ENCODE data around the gene ILRUN. TPM values are rescaled to one million over a fixed set of nuclear protein-coding genes. Genes with fewer than 3 reads are reported as not detected.
"Not testable (repeated sequence)": the region's sequence is repeated elsewhere in the genome, so short reads cannot be mapped to it uniquely, and the experiment has no call there.

The ILRUN gene
- total and polyA plus RNA-seq, 2 of the 8 experiments (the other 6 are each of a cell fraction or from before 2014, with no cell fraction given): 39.2 to 81.2 TPM

DNA sequence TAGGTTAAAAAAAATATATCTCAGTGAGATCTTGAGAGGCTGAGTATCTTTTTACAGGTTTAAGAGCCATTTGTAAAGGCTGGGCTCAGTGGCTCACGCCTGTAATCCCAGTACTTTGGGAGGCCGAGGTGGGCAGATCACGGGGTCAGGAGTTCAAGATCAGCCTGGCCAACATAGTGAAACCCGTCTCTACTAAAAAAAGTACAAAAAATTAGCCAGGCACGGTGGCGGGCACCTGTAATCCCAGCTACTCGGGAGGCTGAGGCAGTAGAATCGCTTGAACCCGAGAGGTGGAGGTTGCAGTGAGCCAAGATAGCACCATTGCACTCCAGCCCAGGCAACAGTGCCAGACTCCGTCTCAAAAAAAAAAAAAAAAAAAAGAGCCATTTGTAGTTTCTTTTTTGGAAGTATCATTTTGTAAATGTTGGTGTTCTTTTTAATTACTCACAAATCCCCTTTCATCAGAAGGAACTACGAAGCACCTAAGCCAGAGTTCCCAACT, 40.6 kb downstream of the ILRUN start:
- H3K79me1 ChIP-seq (ENCODE audit: low read depth, low read length); H3K9ac ChIP-seq (replicated peaks in 1 of 4; ENCODE audit: extremely low read depth in 1 of 4, low read depth in 3 of 4, low read length in 3 of 4): not testable (repeated sequence)

More for the DNA sequence above, 40.6 kb downstream of the ILRUN start:
- H3K56ac ChIP-seq (replicated peaks; ENCODE audit: insufficient read length, low read depth, low read length); FAIRE-seq; H2BK120ac ChIP-seq (replicated peaks; ENCODE audit: low read depth, low read length); H2AK5ac ChIP-seq (ENCODE audit: low read depth, low read length); H4K8ac ChIP-seq (ENCODE audit: extremely low read depth, insufficient read depth, low read length); H2BK15ac ChIP-seq (ENCODE audit: low read length); H3K27ac ChIP-seq (ENCODE audit: low read depth, low read length); H3K9me3 ChIP-seq (ENCODE audit: insufficient read depth in 2 of 2, low read depth in 1 of 2, low read length in 1 of 2); H4K91ac ChIP-seq (replicated peaks; ENCODE audit: insufficient read length, low read length); H2AFZ ChIP-seq (ENCODE audit: low read length); DNase-seq (ENCODE audit: low read depth in 1 of 2, low spot score in 2 of 2); H3K4me2 ChIP-seq (ENCODE audit: insufficient read depth in 1 of 2, low read depth in 2 of 2, low read length in 2 of 2); H3K14ac ChIP-seq (ENCODE audit: insufficient read length); H2BK20ac ChIP-seq (ENCODE audit: low read length); H3K4me3 ChIP-seq (ENCODE audit: extremely low read depth in 1 of 4, insufficient read depth in 2 of 4, low read depth in 3 of 4, low read length in 4 of 4); H2BK12ac ChIP-seq (ENCODE audit: low read depth, low read length); H3K18ac ChIP-seq (ENCODE audit: extremely low read depth, low read length); H4K5ac ChIP-seq (ENCODE audit: insufficient read length, low read depth, low read length); H4K20me1 ChIP-seq (replicated peaks in 1 of 2; ENCODE audit: control insufficient read depth in 1 of 2, insufficient read depth in 2 of 2, low read length in 2 of 2); H3K23me2 ChIP-seq (ENCODE audit: low read depth, low read length); H3K4me1 ChIP-seq (replicated peaks in 1 of 4; ENCODE audit: control insufficient read depth in 3 of 4, insufficient read depth in 4 of 4, low read length in 3 of 4); H3K36me3 ChIP-seq (ENCODE audit: control insufficient read depth in 2 of 4, insufficient read depth in 4 of 4, low read length in 3 of 4); H3K27me3 ChIP-seq (replicated peaks in 1 of 4; ENCODE audit: control insufficient read depth in 3 of 4, extremely low read depth in 1 of 4, insufficient read depth in 3 of 4, low read length in 3 of 4); H3K4ac ChIP-seq (replicated peaks; ENCODE audit: insufficient read length, low read depth, low read length); H2BK5ac ChIP-seq (ENCODE audit: low read depth, low read length); H3K23ac ChIP-seq (ENCODE audit: insufficient read length): not testable (repeated sequence)
- ChIA-PET CTCF (ENCODE audit: partially characterized antibody) (interaction anchor here (1.0 kb wide), 1 partner anchor 18 kb away, joined by 3 read pairs; no protein-coding TSS in a partner anchor), POLR2A (ENCODE audit: partially characterized antibody) (interaction anchor here (1.4 kb wide), 1 partner anchor 12 kb away, joined by 3 read pairs; no protein-coding TSS in a partner anchor)
- WGBS, 2 experiments (ENCODE audit: extremely low coverage in 1 of 2, insufficient coverage in 1 of 2, insufficient read length in 1 of 2, insufficient replicate concordance in 2 of 2, low coverage in 1 of 2, low lambda C conversion rate in 2 of 2, missing lambda C conversion rate in 1 of 2): 90% methylated on average over 10 of the region's 11 CpGs; no CpG with 5 or more reads in 1 of the 2 experiments
- H3K79me2 ChIP-seq (ENCODE audit: control insufficient read depth in 1 of 2, insufficient read depth in 2 of 2, low read length in 2 of 2): peaks cover 0 to 47% of the 10 kb centered on the region in 2 experiments; a peak in 2 of 4 replicates
